ENCODE measurements around the gene MYO18B. TPM values are rescaled to one million over a fixed set of nuclear protein-coding genes. Genes with fewer than 3 reads are reported as not detected.

Gene MYO18B
- total RNA-seq, 1 experiment from 2014 or later = not detected

DNA sequence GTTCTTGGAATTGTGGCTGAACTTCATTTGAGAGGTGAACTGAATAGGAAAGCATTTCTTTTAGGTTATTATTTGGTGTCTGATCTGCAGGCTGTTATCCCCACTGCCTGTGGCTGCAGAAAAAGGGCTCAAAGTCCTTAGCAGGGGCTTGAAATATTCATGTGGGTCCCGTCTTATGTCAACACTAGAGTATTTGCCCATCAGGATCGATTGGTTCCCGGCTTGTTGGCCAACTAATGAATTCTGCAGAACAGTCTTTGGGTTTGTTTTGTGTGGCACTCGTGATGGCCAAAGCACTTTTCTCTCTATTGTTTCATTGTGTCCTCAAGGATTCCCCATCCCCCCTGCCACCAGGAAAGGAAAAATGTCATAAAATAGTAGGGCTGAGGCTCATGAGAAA is 211.9 kb downstream of the MYO18B start:
- no peak for DNase-seq
- no peaks in the 10 kb centered on the region for H3K79me2 ChIP-seq (ENCODE audit: low read length)
- H3K9me2 ChIP-seq (replicated peaks; ENCODE audit: low read length) = no peaks in the 10 kb centered on the region
- H3F3A ChIP-seq (ENCODE audit: low read length, unreplicated experiment) = no peaks in the 10 kb centered on the region
- H2AFZ ChIP-seq (ENCODE audit: low read length) = no peak overlapping the region
- H3K27me3 ChIP-seq (ENCODE audit: low read length) = no peaks in the 10 kb centered on the region
- H3K4me3 ChIP-seq (ENCODE audit: low read length) = no peak overlapping the region
- ChIA-PET POLR2A (ENCODE audit: unreplicated experiment) (no interaction called here), CTCF (no interaction called here)
- no peak overlapping the region for H3K27ac ChIP-seq (ENCODE audit: low read length)
- intact Hi-C loops (cut with micrococcal nuclease) = no loop called here
- no peak for ATAC-seq
- no peaks in the 10 kb centered on the region for H3K9me3 ChIP-seq (ENCODE audit: low read length)
- no peak overlapping the region for H3K4me2 ChIP-seq (ENCODE audit: low read length)
- no peaks in the 10 kb centered on the region for H3K4me1 ChIP-seq (ENCODE audit: insufficient read depth, low read length)
- TF ChIP-seq EZH2phosphoT487 (IDR thresholded peaks at IDR 0.05; ENCODE audit: borderline replicate concordance, low read length) (no peak), EZH2 (IDR thresholded peaks at IDR 0.05; ENCODE audit: low read length, unreplicated experiment) (no peak)
- TF ChIP-seq, protein P1, sequence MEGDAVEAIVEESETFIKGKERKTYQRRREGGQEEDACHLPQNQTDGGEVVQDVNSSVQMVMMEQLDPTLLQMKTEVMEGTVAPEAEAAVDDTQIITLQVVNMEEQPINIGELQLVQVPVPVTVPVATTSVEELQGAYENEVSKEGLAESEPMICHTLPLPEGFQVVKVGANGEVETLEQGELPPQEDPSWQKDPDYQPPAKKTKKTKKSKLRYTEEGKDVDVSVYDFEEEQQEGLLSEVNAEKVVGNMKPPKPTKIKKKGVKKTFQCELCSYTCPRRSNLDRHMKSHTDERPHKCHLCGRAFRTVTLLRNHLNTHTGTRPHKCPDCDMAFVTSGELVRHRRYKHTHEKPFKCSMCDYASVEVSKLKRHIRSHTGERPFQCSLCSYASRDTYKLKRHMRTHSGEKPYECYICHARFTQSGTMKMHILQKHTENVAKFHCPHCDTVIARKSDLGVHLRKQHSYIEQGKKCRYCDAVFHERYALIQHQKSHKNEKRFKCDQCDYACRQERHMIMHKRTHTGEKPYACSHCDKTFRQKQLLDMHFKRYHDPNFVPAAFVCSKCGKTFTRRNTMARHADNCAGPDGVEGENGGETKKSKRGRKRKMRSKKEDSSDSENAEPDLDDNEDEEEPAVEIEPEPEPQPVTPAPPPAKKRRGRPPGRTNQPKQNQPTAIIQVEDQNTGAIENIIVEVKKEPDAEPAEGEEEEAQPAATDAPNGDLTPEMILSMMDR (conservative IDR thresholded peaks at IDR 0.05; ENCODE audit: low read depth, low read length) = no peak
- H4K20me1 ChIP-seq (ENCODE audit: low read length) = no peaks in the 10 kb centered on the region
- no peak overlapping the region for H3K9ac ChIP-seq (ENCODE audit: low read length)
- BruUV-seq (replicated peaks) = no TSS peak
- no peaks in the 10 kb centered on the region for H3K36me3 ChIP-seq (ENCODE audit: low read depth, low read length)

DNA sequence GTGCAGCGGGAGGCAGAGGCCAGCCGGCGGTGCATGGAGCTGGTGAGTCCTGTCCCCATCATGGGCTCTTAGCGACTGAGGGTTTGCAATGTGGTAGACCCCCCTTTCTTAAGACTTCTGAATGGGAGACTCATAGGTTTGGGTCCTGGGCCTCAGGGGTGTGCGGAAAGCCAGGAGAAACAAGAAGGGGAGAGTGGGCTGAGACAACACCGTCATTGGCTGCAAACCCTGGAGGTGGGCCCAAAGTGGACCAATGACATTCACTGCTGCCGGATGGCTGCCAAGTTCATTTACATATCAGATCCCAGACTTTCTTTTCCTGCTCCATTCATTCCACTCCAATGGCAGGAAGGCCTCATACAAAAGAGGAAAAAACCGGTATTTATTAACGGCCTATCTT is 213.3 kb downstream of the MYO18B start:
- Histone ChIP-seq H3K4me2 (ENCODE audit: low read length) (no peak overlapping the region), H3K9me3 (ENCODE audit: low read length) (no peaks in the 10 kb centered on the region), H3K4me3 (ENCODE audit: low read length) (no peak overlapping the region), H3K9ac (ENCODE audit: low read length) (no peak overlapping the region), H3F3A (ENCODE audit: low read length, unreplicated experiment) (no peaks in the 10 kb centered on the region), H3K79me2 (ENCODE audit: low read length) (no peaks in the 10 kb centered on the region), H4K20me1 (ENCODE audit: low read length) (no peaks in the 10 kb centered on the region), H3K27ac (ENCODE audit: low read length) (no peak overlapping the region), H2AFZ (ENCODE audit: low read length) (no peak overlapping the region), H3K9me2 (replicated peaks; ENCODE audit: low read length) (no peaks in the 10 kb centered on the region), H3K27me3 (ENCODE audit: low read length) (no peaks in the 10 kb centered on the region), H3K4me1 (ENCODE audit: insufficient read depth, low read length) (no peaks in the 10 kb centered on the region), H3K36me3 (ENCODE audit: low read depth, low read length) (no peaks in the 10 kb centered on the region)
- ATAC-seq (no peak), DNase-seq (no peak)
- intact Hi-C loops (cut with micrococcal nuclease) = no loop called here
- ChIA-PET POLR2A (ENCODE audit: unreplicated experiment) (no interaction called here), CTCF (no interaction called here)
- no TSS peak for BruUV-seq (replicated peaks)
- TF ChIP-seq EZH2 (IDR thresholded peaks at IDR 0.05; ENCODE audit: low read length, unreplicated experiment) = no peak
- no peak for TF ChIP-seq EZH2phosphoT487 (IDR thresholded peaks at IDR 0.05; ENCODE audit: borderline replicate concordance, low read length)
- TF ChIP-seq, protein P1 (conservative IDR thresholded peaks at IDR 0.05; ENCODE audit: low read depth, low read length) = no peak

DNA sequence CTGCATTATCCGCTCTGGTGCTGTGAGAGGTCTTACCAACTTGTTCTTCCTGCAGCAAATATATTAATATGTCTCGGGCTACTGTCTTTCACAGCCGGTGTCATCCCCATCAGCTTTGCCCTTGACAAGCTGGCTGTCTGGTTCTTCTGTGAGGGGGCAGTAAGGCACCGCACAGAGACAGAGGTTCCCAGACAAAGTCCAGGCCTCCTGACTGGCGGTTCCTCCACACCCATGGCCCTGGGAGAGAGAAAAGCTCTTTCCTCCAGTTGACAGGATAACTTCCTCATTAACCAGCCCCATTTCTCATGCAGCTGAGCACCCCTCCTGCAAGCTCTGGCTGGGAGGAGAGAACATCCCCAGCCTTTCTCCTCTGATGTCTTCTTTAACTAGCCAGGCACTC is 214.8 kb downstream of the MYO18B start:
- DNase-seq (no peak), ATAC-seq (no peak)
- Histone ChIP-seq H3K4me2 (ENCODE audit: low read length) (no peak overlapping the region), H3F3A (ENCODE audit: low read length, unreplicated experiment) (no peaks in the 10 kb centered on the region), H3K27ac (ENCODE audit: low read length) (no peak overlapping the region), H4K20me1 (ENCODE audit: low read length) (no peaks in the 10 kb centered on the region), H3K9ac (ENCODE audit: low read length) (no peak overlapping the region), H3K4me3 (ENCODE audit: low read length) (no peak overlapping the region), H3K9me3 (ENCODE audit: low read length) (no peaks in the 10 kb centered on the region), H3K9me2 (replicated peaks; ENCODE audit: low read length) (no peaks in the 10 kb centered on the region), H3K27me3 (ENCODE audit: low read length) (no peaks in the 10 kb centered on the region), H2AFZ (ENCODE audit: low read length) (no peak overlapping the region), H3K79me2 (ENCODE audit: low read length) (no peaks in the 10 kb centered on the region), H3K4me1 (ENCODE audit: insufficient read depth, low read length) (no peaks in the 10 kb centered on the region), H3K36me3 (ENCODE audit: low read depth, low read length) (no peaks in the 10 kb centered on the region)
- ChIA-PET POLR2A (ENCODE audit: unreplicated experiment) (no interaction called here), CTCF (no interaction called here)
- intact Hi-C loops (cut with micrococcal nuclease) = no loop called here
- no peak for TF ChIP-seq EZH2 (IDR thresholded peaks at IDR 0.05; ENCODE audit: low read length, unreplicated experiment)
- no peak for TF ChIP-seq EZH2phosphoT487 (IDR thresholded peaks at IDR 0.05; ENCODE audit: borderline replicate concordance, low read length)
- TF ChIP-seq, protein P1 (conservative IDR thresholded peaks at IDR 0.05; ENCODE audit: low read depth, low read length) = no peak
- BruUV-seq (replicated peaks) = no TSS peak

All from PC-3 (cell line).